Left ventricle myocardium inferior (tissue), 1 donor: ENCODE results near the gene DHCR7. TPM values are rescaled to one million over a fixed set of nuclear protein-coding genes. Genes with fewer than 3 reads are reported as not detected.

Experiments used
- DNase-seq: peaks from one replicate; pipeline ENCODE4 v3.0.0-alpha.2; 2020
- H3K27ac ChIP-seq: fragments of 200-600 bp; replicated peaks from 2 replicates; pipeline ENCODE4 v1.8.0; 2021
- H3K27me3 ChIP-seq: fragments of 200-600 bp; 2 replicates; pipeline ENCODE4 v1.8.0; 2021; ENCODE audit warnings: low read depth
- H3K36me3 ChIP-seq: fragments of 200-600 bp; 2 replicates; pipeline ENCODE4 v1.8.0; 2021
- H3K4me1 ChIP-seq: fragments of 200-600 bp; 2 replicates; pipeline ENCODE4 v1.8.0; 2021
- H3K4me3 ChIP-seq: fragments of 200-600 bp; 2 replicates; pipeline ENCODE4 v1.8.0; 2021; ENCODE audit warnings: mild to moderate bottlenecking, moderate library complexity
- H3K9me3 ChIP-seq: fragments of 200-600 bp; replicated peaks from 2 replicates; pipeline ENCODE4 v1.8.0; 2021
- intact Hi-C: fragments of 100-400 bp; cut with micrococcal nuclease; formaldehyde crosslinking; loops from one replicate; pipeline ENCODE4 v1.11.0; 2022
- total RNA-seq: library from RNA; stranded (reverse); fragmentation: NEBNext Ultra II Directional; extraction: Animal tissue kit (Norgen Biotek cat#: 25700); gene quantifications from one replicate; pipeline ENCODE4 v1.2.1, GENCODE V29; 2021
- TF ChIP-seq, protein P1 (sequence below): fragments of 200-600 bp; IDR thresholded peaks from 2 replicates; pipeline ENCODE4 v1.8.0; 2021; ENCODE audit warnings: antibody characterized with exemption, mild to moderate bottlenecking, borderline replicate concordance
- donor health status: DM: no; HTN: yes; CAD: no; lungs with severe emphysema.

DHCR7 gene
- total RNA-seq, 1 donor from 2014 or later: 39.1 TPM

DNA sequence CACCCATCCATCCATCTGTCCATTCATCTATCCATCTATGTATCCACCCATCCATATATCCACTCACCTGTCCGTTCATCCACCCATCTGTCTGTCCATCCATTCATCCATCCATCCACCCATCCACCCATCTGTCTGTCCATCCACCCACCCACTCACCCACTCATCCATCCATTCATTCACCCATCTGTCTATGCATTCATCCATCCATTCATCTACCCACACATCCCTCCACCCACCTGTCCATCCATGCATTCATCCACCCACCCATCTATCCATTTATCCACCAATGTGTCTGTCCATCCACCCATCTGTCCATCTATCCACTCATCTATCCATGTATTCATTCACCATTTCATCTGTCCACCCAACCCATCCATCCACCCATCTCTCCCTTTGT, 38.1 kb upstream of the DHCR7 start:
- no peak overlapping the region for H3K27ac ChIP-seq
- TF ChIP-seq, protein P1, sequence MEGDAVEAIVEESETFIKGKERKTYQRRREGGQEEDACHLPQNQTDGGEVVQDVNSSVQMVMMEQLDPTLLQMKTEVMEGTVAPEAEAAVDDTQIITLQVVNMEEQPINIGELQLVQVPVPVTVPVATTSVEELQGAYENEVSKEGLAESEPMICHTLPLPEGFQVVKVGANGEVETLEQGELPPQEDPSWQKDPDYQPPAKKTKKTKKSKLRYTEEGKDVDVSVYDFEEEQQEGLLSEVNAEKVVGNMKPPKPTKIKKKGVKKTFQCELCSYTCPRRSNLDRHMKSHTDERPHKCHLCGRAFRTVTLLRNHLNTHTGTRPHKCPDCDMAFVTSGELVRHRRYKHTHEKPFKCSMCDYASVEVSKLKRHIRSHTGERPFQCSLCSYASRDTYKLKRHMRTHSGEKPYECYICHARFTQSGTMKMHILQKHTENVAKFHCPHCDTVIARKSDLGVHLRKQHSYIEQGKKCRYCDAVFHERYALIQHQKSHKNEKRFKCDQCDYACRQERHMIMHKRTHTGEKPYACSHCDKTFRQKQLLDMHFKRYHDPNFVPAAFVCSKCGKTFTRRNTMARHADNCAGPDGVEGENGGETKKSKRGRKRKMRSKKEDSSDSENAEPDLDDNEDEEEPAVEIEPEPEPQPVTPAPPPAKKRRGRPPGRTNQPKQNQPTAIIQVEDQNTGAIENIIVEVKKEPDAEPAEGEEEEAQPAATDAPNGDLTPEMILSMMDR: no peak
- no peak for DNase-seq
- no peaks in the 10 kb centered on the region for H3K27me3 ChIP-seq
- H3K36me3 ChIP-seq: peaks cover 66% of the 10 kb centered on the region
- intact Hi-C loops: no loop called here
- no peak overlapping the region for H3K4me3 ChIP-seq
- peaks cover 9% of the 10 kb centered on the region for H3K4me1 ChIP-seq
- no peaks in the 10 kb centered on the region for H3K9me3 ChIP-seq

DNA sequence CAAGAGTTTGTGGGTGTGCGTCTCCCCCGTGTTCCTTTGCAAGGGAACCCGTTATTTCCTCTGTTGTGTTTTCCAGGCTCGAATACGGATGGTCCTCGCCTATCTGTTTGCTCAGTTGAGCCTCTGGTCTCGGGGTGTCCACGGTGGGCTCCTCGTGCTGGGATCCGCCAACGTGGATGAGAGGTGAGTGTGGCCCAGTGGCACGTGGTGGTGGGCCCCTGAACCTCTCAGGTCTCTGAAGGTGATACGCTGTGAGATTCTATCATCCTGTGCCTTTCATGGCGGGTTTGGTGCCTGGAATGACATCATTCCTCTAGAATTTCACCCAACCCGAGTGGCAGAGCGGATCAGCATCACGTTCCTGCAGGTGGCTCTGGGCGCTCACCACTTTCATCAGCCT, 37.3 kb upstream of the DHCR7 start:
- intact Hi-C loops: no loop called here
- no peak for DNase-seq
- peaks cover 9% of the 10 kb centered on the region for H3K4me1 ChIP-seq
- no peaks in the 10 kb centered on the region for H3K27me3 ChIP-seq
- no peak overlapping the region for H3K27ac ChIP-seq
- no peak overlapping the region for H3K4me3 ChIP-seq
- H3K9me3 ChIP-seq: no peaks in the 10 kb centered on the region
- peaks cover 66% of the 10 kb centered on the region for H3K36me3 ChIP-seq
- TF ChIP-seq, protein P1: no peak

DNA sequence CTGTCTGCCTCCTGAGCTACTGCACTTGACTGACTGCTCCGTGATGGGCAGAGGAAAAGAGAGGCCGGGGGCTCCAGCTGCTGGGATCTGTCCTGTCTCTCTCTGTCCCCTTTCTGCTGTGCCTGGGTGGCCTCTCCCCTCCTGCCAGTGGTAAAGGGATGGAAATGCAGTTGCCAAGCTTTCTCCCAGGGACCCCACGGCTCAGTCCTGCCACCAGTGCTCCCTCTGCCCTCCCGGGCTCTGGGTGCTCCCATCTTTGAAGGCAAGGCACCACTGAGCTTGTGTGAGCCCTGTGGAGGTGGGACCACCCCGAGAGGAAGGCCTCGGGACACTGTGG, 36.8 kb upstream of the DHCR7 start:
- intact Hi-C loops: no loop called here
- H3K36me3 ChIP-seq: peaks cover 68% of the 10 kb centered on the region
- no peak overlapping the region for H3K27ac ChIP-seq
- TF ChIP-seq, protein P1: no peak
- no peaks in the 10 kb centered on the region for H3K27me3 ChIP-seq
- H3K9me3 ChIP-seq: no peaks in the 10 kb centered on the region
- no peak overlapping the region for H3K4me3 ChIP-seq
- peaks cover 9% of the 10 kb centered on the region for H3K4me1 ChIP-seq
- no peak for DNase-seq

DNA sequence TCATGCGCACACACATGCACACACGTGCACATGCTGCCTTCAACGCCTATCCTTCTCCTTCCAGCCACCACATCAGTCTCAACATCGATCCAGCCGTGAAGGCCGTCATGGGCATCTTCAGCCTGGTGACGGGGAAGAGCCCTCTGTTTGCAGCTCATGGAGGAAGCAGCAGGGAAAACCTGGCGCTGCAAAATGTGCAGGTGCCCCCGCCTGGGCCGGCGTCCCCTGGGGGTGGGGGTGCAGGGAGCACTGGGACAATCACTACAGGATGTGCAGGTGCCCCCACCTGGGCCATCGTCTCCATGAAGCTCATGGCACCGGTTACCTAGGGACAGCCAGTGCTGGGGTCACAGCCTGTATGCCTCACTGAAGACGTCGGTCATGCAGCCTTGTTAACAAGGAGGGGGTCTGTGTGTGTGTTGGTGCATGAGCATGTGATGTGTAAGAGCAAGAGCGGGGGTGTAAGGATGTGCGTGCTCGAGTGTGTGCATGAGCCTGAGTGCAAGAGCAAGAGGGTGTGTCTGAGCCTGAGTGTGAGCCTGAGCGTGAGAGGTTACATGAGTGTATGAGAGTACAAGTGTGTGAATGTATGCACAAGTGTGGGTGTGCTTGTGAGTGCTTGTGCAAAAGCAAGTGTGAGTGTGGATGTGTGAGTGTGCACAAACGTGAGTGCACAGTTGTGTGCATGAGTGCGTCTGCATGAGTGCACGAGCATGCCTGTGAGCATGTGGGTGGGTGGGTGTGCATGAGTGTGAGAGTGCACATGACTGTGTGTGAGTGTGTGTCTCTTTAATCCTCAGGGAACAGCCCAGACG, 36.3 kb upstream of the DHCR7 start:
- no peak for DNase-seq

DNA sequence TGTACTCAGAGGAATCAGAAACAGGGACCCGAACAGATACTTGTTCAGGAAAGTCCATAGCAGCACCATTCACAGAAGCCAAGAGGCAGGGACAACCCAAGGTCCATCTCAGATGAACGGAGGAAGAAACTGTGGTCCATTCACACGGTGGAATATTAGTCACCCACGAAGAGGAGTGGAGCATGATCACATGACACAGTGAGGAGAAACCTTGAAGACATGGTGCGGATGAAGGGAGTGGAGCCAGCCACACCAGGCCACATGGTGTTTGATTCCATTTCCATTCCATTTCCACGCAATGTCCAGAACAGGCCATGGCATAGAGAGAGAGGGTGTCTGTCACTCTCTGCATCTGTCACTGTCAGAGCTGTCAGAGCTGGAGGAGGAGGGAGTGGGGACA, 35.5 kb upstream of the DHCR7 start:
- Histone ChIP-seq H3K4me3 (no peak overlapping the region), H3K9me3 (no peaks in the 10 kb centered on the region), H3K4me1 (peaks cover 9% of the 10 kb centered on the region), H3K36me3 (peaks cover 81% of the 10 kb centered on the region), H3K27ac (no peak overlapping the region), H3K27me3 (no peaks in the 10 kb centered on the region)
- intact Hi-C loops: no loop called here
- TF ChIP-seq, protein P1: no peak
- DNase-seq: no peak

More for the DNA sequence above, 36.3 kb upstream of the DHCR7 start:
- TF ChIP-seq, protein P1: no peak
- Histone ChIP-seq H3K4me1 (peaks cover 9% of the 10 kb centered on the region), H3K4me3 (no peak overlapping the region), H3K36me3 (peaks cover 74% of the 10 kb centered on the region), H3K27ac (no peak overlapping the region), H3K9me3 (no peaks in the 10 kb centered on the region), H3K27me3 (no peaks in the 10 kb centered on the region)
- intact Hi-C loops: no loop called here
